Kidney epithelial cell (primary cell): ENCODE results near the gene BAG5. TPM values are rescaled to one million over a fixed set of nuclear protein-coding genes. Genes with fewer than 3 reads are reported as not detected.

ENCODE experiments used
- DNase-seq: peaks from one replicate; pipeline ENCODE4 v3.0.0-alpha.2; 2010; ENCODE audit warnings: low read depth
- H3K27me3 ChIP-seq: 2 replicates; pipeline ENCODE4 v1.6.0; 2011; ENCODE audit warnings: low read length; ENCODE audit not compliant: control insufficient read depth, insufficient read depth
- H3K36me3 ChIP-seq: 2 replicates; pipeline ENCODE4 v1.5.1; 2011; ENCODE audit warnings: low read length; ENCODE audit not compliant: control insufficient read depth, insufficient read depth
- H3K4me3 ChIP-seq: 2 replicates; pipeline ENCODE4 v1.5.1; 2011; ENCODE audit warnings: low read depth, mild to moderate bottlenecking, control low read depth, low read length
- total RNA-seq: library from RNA; depleted of rRNA; stranded (reverse); fragments of >200 nt; gene quantifications from 2 replicates; pipeline ENCODE4 v1.2.3, GENCODE V29; 2015
- TF ChIP-seq, protein P1 (sequence below): IDR thresholded peaks from 2 replicates; pipeline ENCODE4 v1.5.1; 2011; ENCODE audit warnings: mild to moderate bottlenecking, moderate library complexity, low read length, control low read depth, inconsistent platforms; ENCODE audit not compliant: insufficient read depth, poor library complexity, severe bottlenecking

Gene BAG5
- total RNA-seq, 1 donor from 2014 or later: 40.8 TPM

DNA sequence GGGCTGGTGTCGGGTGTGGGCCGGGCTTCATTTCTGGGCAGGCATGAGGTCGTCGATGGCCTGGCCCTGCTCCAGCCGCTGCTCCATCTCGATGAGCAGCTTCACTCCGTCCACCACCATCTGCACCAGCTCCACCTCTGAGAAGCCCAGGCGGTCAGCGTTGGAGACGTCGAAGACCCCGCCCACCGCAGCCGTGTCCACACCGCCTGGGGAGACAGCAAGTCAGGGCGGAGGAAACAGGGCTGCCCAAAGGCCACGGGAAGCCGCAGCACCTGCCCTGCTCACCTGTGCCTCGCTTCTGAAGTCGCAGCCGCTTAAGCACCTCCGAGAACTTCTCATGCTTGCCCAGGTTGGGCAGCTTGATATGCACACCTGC lies 42.6 kb downstream of the BAG5 start:
- TF ChIP-seq, protein P1, sequence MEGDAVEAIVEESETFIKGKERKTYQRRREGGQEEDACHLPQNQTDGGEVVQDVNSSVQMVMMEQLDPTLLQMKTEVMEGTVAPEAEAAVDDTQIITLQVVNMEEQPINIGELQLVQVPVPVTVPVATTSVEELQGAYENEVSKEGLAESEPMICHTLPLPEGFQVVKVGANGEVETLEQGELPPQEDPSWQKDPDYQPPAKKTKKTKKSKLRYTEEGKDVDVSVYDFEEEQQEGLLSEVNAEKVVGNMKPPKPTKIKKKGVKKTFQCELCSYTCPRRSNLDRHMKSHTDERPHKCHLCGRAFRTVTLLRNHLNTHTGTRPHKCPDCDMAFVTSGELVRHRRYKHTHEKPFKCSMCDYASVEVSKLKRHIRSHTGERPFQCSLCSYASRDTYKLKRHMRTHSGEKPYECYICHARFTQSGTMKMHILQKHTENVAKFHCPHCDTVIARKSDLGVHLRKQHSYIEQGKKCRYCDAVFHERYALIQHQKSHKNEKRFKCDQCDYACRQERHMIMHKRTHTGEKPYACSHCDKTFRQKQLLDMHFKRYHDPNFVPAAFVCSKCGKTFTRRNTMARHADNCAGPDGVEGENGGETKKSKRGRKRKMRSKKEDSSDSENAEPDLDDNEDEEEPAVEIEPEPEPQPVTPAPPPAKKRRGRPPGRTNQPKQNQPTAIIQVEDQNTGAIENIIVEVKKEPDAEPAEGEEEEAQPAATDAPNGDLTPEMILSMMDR: no peak
- no peak for DNase-seq
- H3K36me3 ChIP-seq: no peaks in the 10 kb centered on the region
- H3K27me3 ChIP-seq: peaks cover 12% of the 10 kb centered on the region
- H3K4me3 ChIP-seq: no peak overlapping the region

DNA sequence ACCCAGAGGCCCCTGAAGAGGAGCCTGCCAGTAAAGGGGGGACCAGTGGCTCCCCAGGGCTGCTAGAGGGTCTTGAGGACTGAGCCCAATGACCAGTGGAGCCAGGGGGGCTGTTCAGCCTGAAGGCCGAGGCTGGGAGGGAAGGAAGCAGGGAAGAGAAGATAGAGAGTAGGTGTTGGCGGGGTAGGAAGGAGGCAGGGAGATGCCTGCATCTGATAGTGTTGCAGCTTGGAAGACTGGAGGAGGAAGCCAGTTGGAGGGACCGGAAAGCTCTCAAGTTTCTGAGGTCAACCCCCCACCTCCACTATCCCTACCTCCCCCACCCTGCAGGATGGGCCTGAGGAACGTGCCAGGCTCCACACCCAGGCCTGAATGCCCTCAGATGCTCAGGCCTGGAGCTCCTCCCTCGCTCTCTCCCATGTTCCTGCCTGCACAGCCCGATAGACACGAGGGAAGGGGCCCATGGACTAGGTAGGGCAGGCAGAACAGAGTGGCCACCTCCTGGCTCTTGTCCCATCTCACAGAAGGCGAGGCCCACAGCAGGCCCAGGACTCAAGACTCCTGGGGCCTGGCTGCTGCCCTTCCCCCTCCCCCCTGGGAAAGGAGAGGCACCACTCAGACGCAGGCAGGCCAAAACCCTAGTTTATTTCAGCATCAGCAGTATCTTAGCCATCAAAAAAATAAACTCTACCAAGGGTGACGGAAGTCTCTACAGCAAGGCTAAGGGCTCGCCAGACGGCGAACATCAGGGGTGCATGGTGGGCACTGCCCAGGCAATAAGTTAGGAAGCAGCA lies 43.2 kb downstream of the BAG5 start:
- no peak overlapping the region for H3K4me3 ChIP-seq
- TF ChIP-seq, protein P1: no peak
- no peak for DNase-seq
- H3K36me3 ChIP-seq: no peaks in the 10 kb centered on the region
- H3K27me3 ChIP-seq: peaks cover 12% of the 10 kb centered on the region

DNA sequence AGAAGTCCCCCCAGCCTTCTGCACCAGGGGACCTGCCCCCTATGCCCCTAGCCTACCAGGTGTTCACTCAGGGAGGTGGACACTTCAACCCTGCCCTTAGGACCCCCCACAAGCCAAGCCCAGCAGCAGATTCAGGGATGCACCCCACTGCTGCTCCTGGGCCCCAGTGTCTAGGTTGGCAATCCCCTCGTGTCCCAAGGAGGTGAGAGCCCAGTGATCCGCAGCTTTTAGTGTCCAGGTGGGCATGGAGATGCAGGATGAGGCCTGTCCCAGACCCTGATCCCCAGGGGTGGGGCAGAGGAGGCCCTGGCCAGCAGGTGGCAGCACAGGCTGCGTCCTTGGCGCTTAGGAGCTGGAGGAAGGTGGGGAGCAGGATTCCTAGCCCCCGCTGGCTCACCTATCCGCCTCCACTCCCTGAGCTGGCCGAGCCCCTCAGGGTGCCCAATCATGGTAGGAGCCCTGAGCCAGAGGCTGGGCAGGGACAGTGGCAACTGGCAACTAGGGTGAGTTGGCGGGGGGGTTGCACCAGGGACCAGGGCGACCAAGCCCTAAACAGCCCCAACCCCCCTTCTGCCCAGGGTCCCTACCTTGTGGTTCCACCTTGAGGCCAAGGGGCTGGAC lies 43.9 kb downstream of the BAG5 start:
- TF ChIP-seq, protein P1: peak; percentile 95
- H3K4me3 ChIP-seq: no peak overlapping the region
- no peaks in the 10 kb centered on the region for H3K36me3 ChIP-seq
- peaks cover 12% of the 10 kb centered on the region for H3K27me3 ChIP-seq
- no peak for DNase-seq

DNA sequence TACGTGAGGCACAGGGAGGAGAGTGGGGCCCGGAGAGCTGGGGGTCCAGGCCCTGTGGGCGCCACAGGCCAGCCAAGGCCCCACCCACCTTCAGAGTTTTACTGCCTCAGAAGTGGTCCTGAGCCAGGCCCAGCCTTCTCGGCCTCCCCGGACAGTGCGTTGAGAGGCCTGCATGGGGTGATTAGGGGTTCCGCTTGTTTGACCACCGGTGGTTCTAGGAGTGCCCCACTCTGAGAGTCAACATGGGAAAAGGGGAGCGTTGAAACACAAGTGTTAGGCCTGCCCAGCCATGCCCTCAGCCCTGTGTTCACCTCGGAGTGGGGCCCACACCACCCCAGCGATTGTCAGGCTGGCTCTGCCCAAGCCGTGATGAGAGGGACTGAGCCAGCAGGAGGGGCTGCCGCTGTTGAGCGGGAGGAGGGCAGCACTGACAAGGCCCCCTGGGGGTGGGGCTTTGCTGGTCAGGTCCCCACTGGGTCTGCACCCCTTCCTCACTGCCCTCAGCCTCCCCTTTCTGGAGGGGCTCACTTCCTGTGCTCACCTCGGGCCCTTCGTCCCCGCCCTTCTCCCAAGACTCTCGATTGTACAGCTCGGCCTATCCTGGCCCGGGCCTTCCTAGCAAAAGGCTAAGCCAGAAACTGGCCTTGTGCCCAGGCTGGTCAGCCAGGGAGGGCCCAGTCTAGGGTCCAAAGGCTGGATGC lies 44.6 kb downstream of the BAG5 start:
- TF ChIP-seq, protein P1: no peak
- DNase-seq: no peak
- peaks cover 7% of the 10 kb centered on the region for H3K27me3 ChIP-seq
- no peak overlapping the region for H3K4me3 ChIP-seq
- H3K36me3 ChIP-seq: no peaks in the 10 kb centered on the region

DNA sequence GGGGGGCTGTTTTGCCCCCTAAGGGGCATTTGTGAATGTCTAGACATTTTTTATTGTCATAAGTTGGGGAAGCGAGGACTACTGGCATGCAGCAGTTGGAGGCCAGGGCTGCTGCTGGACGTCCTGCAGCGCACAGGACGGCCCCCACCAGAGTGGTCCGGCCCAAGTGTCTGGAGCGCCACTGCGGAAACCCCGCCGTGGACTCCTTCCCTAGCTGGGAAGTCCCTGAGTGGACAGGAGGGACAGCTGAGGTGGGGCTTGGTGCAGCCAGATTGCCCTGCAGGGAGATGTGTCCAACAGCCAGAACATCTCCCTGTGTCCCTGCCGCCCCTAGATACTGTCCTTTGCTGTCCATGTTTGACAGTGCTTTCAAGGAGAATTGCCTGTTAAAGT lies 45.3 kb downstream of the BAG5 start:
- Histone ChIP-seq H3K27me3 (peaks cover 3% of the 10 kb centered on the region), H3K4me3 (no peak overlapping the region), H3K36me3 (no peaks in the 10 kb centered on the region)
- TF ChIP-seq, protein P1: no peak
- DNase-seq: no peak
